H54 (cell line): ENCODE data around the gene SLC39A5.

Source experiments
- DNase-seq: peaks from one replicate; pipeline ENCODE4 v3.0.0; 2011; ENCODE audit warnings: low spot score, mixed read lengths; ENCODE audit not compliant: insufficient read length
- FAIRE-seq: peaks from 3 replicates; lab custom pipeline; 2011; peaks lifted over from hg19 to GRCh38; lab: Jason Lieb, UNC
- POLR2A ChIP-seq: IDR thresholded peaks from 2 replicates; pipeline ENCODE4 v1.6.1; 2011; ENCODE audit warnings: low read depth, mild to moderate bottlenecking, low read length

Gene SLC39A5

GRCh38 chr12:56224102-56224701 is 5.6 kb upstream of the SLC39A5 start, which contains the start of gene NABP2:
Gene NABP2, plus strand, starts transcription at chr12:56224342. Its CDS starts 515 bp downstream, at chr12:56224857.
- peak; percentile 41 for FAIRE-seq
- TF ChIP-seq POLR2A: peak; percentile 52; the same call in 1 of the 2 replicates
- DNase-seq: peak; percentile 98

GRCh38 chr12:56224954-56225353 is 4.9 kb upstream of the SLC39A5 start:
- no peak for TF ChIP-seq POLR2A
- DNase-seq (no peak), FAIRE-seq (no peak)

GRCh38 chr12:56229082-56229481 is 769 bp upstream of the SLC39A5 start:
- DNase-seq (no peak), FAIRE-seq (no peak)
- no peak for TF ChIP-seq POLR2A

DNA sequence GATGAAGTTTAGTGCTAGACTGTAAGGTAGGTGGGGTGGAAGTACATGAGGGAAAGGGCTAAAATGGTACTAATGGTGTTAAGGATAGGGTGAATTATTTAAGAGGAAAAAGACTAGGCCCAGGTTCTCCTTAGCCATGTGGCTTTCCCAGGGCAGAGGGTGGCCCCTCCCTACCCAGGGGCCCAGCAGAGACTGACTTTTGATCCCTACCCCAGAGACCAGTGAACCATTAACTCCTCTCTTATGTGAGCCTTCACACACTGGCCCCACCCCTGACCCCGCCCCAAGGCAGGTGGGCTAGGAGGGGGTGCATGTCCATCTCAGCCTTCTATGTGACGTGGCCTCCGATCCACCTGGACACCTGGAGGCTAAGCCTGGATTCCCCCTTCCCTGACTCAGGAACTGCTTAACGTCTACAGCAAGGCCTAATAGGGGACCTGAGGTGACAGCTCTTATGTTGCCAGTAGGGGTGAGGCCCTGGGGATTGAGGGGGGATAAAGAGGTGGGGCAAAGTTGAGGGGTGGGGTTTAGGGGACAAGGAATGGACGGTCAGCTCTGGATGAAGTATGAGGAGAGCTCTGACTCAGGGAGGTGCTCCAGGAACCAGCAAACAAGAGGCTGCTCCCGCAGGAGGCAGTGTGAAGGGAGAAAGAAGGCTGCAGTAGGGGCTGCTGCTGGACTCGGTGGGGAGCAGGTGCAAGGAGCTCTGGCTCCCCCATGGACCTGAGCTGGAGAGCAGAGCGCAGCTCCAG is 757 bp downstream of the SLC39A5 start:
- no peak for TF ChIP-seq POLR2A
- DNase-seq (no peak), FAIRE-seq (no peak)

DNA sequence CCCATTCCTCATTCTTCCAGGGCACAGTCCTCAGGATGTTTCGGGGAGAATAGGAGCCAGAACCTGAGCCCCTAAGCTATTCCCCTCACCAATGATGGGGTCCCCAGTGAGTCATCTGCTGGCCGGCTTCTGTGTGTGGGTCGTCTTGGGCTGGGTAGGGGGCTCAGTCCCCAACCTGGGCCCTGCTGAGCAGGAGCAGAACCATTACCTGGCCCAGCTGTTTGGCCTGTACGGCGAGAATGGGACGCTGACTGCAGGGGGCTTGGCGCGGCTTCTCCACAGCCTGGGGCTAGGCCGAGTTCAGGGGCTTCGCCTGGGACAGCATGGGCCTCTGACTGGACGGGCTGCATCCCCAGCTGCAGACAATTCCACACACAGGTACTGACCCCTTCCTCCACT is 1.3 kb downstream of the SLC39A5 start:
- FAIRE-seq: no peak
- no peak for TF ChIP-seq POLR2A
- DNase-seq: no peak

DNA sequence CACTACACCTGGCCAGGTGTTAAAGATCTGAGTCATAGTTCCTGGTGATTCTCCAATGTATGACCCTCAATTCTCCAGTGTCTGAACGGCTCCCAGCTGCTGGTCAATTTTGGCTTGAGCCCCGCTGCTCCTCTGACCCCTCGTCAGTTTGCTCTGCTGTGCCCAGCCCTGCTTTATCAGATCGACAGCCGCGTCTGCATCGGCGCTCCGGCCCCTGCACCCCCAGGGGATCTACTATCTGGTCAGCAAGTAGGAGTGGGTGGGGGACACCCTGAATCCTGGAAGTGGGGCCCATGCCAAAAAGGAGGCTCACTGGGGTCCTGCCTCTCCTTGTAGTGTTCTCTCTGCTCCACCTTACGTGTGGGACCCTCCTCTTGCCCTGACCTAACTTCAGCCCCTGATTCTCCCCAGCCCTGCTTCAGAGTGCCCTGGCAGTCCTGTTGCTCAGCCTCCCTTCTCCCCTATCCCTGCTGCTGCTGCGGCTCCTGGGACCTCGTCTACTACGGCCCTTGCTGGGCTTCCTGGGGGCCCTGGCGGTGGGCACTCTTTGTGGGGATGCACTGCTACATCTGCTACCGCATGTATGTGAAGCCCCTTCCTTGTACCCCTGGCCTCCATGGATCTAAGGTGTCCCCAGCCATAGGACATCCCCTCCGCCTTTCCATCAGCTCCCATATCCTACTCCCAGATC is 5.0 kb downstream of the SLC39A5 start:
- no peak for TF ChIP-seq POLR2A
- DNase-seq (no peak), FAIRE-seq (no peak)

- DNase-seq (no peak), FAIRE-seq (no peak)
- no peak for TF ChIP-seq POLR2A
These were observed 6.2 kb downstream of the SLC39A5 start for GRCh38 chr12:56236091-56236490.

DNA sequence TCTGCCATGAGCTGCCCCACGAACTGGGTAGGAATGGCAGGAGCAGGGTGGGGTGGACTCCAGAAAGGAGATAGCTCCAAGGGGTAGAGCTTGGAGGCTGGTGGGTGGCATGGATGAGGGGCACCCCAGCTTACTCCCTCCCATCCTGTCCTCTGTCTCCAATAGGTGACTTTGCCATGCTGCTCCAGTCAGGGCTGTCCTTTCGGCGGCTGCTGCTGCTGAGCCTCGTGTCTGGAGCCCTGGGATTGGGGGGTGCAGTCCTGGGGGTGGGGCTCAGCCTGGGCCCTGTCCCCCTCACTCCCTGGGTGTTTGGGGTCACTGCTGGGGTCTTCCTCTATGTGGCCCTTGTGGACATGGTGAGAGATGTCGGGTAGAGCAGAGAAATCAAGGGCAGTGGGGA is 7.1 kb downstream of the SLC39A5 start:
- DNase-seq (no peak), FAIRE-seq (no peak)
- TF ChIP-seq POLR2A: no peak

- no peak for DNase-seq
- TF ChIP-seq POLR2A: no peak
- FAIRE-seq: no peak
These were observed 7.7 kb downstream of the SLC39A5 start for GRCh38 chr12:56237552-56237951.

DNA sequence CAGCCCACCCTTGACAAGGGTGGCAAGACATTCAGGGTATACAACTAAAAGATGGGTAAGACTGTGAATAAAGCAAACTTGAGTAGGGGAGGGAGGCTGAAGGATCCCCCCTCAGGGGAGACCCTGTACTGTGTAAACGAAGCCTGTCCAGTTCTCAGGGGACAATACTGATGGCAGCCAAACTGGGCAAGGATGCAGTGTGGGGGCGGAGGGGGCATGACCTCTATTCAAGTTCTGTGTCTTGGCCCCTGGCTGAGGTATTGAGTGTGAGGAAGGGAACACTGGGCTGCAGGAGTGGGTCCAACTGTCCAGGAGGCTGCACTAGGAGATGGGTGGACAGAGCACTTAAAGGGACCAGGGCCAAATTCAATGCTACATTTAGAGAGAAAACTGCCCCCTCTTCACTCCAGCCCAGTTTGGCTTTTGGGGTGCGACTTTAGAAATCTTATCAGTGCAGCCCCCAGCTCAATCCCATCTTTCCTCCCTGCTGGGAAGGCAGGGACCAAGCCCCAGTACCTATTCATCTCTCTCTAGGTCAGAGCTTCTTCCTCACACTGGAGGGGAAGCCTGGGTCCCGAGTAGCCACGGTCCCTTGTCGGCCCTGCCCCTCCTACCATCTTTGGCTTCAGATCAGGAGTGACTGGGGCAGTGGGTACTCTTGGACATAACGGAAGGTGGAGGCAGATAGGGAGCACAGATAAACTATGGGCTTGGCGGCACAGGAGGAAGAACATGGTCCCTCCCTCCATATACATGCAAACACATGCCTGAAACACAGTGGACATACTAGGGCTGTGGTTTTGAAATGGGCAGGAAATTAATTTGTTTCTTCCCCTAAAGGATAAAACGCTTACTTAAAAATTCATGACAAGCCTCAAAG is 11.8 kb downstream of the SLC39A5 start:
- DNase-seq: no peak
- no peak for TF ChIP-seq POLR2A
- no peak for FAIRE-seq

GRCh38 chr12:56242986-56243385 is 13.1 kb downstream of the SLC39A5 start:
- FAIRE-seq (no peak), DNase-seq (no peak)
- no peak for TF ChIP-seq POLR2A

GRCh38 chr12:56243731-56244181 is 13.9 kb downstream of the SLC39A5 start:
- FAIRE-seq: no peak

DNA sequence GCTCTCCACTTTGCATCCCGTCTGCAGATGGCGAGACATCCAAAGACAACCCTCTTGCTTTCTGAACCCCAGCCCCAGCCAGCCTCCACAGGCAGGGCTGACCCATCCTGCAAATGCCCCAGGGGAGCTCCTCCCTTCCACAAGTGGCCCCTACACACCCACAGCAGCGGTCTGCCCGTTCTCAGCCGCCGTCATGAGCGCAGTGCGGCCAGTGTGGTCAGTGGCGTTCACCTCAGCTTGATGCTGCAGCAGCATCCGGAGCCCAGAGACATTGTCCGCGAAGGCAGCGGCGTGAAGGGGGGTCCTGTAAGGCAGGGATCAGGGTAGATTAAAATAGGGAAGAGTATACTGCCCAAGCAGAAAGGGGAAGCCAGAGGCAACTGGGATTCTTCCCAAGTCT is 14.6 kb downstream of the SLC39A5 start:
- no peak for FAIRE-seq
- DNase-seq: no peak
- no peak for TF ChIP-seq POLR2A

More at GRCh38 chr12:56243731-56244181, 13.9 kb downstream of the SLC39A5 start:
- TF ChIP-seq POLR2A: no peak
- DNase-seq: no peak

DNA sequence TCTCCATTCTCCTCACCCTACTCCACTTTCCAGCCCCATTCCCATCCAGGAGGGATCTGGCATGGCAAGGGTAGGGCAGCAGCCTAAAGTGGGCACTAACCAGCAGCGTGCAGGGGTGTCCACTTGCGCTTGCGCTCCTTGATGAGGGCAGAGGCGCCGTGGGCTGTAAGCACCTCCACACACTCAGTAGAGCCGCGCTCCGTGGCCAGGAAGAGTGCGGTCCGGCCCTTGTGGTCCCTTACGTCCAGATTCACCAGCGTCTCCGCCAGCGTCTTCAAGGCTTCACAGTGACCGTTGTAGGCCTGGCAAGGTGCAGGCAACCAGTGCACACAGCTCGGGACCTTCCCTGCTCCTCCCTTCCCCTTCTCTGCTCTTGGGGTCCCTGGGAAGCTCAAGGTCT is 18.1 kb downstream of the SLC39A5 start:
- FAIRE-seq (no peak), DNase-seq (no peak)
- TF ChIP-seq POLR2A: no peak
